OCI-LY7 (cell line): ENCODE measurements around the gene ARHGEF38. TPM values are rescaled to one million over a fixed set of nuclear protein-coding genes. Genes with fewer than 3 reads are reported as not detected.

Experiments
- BruUV-seq: library from RNA; stranded (reverse); fragments of 400-500 nt; replicated peaks from 2 replicates; lab custom pipeline; 2021; lab: Mats Ljungman, UMichigan
- CTCF ChIA-PET: fragments of 300-600 bp; sonication (Branson Sonifier 250); formaldehyde crosslinking; loops from one replicate; lab custom pipeline; 2022; ENCODE audit warnings: antibody characterized with exemption; ENCODE audit not compliant: unreplicated experiment; lab: Charles Lee
- POLR2A ChIA-PET: fragments of 300-600 bp; sonication (Branson Sonifier 250); formaldehyde crosslinking; loops from one replicate; lab custom pipeline; 2022; ENCODE audit warnings: antibody characterized with exemption; lab: Charles Lee
- DNase-seq: peaks from one replicate; pipeline ENCODE4 v3.0.0-alpha.2; 2015; ENCODE audit warnings: low spot score
- H2AFZ ChIP-seq: fragments of 200-600 bp; sonication (generic), shearing (Covaris generic); 2 replicates; pipeline ENCODE4 v1.6.1; 2014; ENCODE audit warnings: mild to moderate bottlenecking, antibody characterized with exemption, low read length, moderate library complexity
- H3K27ac ChIP-seq: fragments of 200-600 bp; sonication (generic); 2 replicates; pipeline ENCODE4 v1.5.1; 2014; ENCODE audit warnings: mixed run types, low read depth, mild to moderate bottlenecking, moderate library complexity, low read length, inconsistent platforms; ENCODE audit not compliant: poor library complexity, severe bottlenecking
- H3K36me3 ChIP-seq: fragments of 200-600 bp; sonication (generic); 2 replicates; pipeline ENCODE4 v1.6.1; 2014; ENCODE audit warnings: mild to moderate bottlenecking, antibody characterized with exemption, low read length, moderate library complexity, mixed read lengths; ENCODE audit not compliant: insufficient read depth
- H3K4me1 ChIP-seq: fragments of 200-600 bp; sonication (generic); 2 replicates; pipeline ENCODE4 v1.5.1; 2014; ENCODE audit warnings: mild to moderate bottlenecking, low read length; ENCODE audit not compliant: insufficient read depth, poor library complexity, severe bottlenecking
- H3K4me2 ChIP-seq: fragments of 200-600 bp; sonication (generic); 2 replicates; pipeline ENCODE4 v1.6.1; 2014; ENCODE audit warnings: mild to moderate bottlenecking, low read length
- H3K4me3 ChIP-seq: fragments of 200-600 bp; sonication (generic); 2 replicates; pipeline ENCODE4 v1.5.1; 2014; ENCODE audit warnings: mild to moderate bottlenecking, low read depth, low read length; ENCODE audit not compliant: poor library complexity, severe bottlenecking
- H3K79me2 ChIP-seq: fragments of 200-600 bp; sonication (generic); 2 replicates; pipeline ENCODE4 v1.6.1; 2016; ENCODE audit warnings: low read depth, mild to moderate bottlenecking, low read length, moderate library complexity, mixed read lengths; ENCODE audit not compliant: insufficient read depth
- H3K9me2 ChIP-seq: fragments of 200-600 bp; sonication (generic); 2 replicates; pipeline ENCODE4 v1.6.1; 2016; ENCODE audit warnings: mild to moderate bottlenecking, low read length, mixed read lengths; ENCODE audit not compliant: insufficient read depth
- H3K9me3 ChIP-seq: fragments of 200-600 bp; sonication (generic); 2 replicates; pipeline ENCODE4 v1.6.1; 2014; ENCODE audit warnings: mild to moderate bottlenecking, mixed run types, low read length, mixed read lengths
- H4K20me1 ChIP-seq: fragments of 200-600 bp; sonication (generic); 2 replicates; pipeline ENCODE4 v1.6.1; 2014; ENCODE audit warnings: mild to moderate bottlenecking, antibody characterized with exemption, low read length, moderate library complexity, mixed read lengths; ENCODE audit not compliant: insufficient read depth
- CTCF ChIP-seq: fragments of 200-600 bp; sonication (generic); conservative IDR thresholded peaks from 2 replicates; pipeline ENCODE4 v1.5.1; 2014; ENCODE audit warnings: mild to moderate bottlenecking, antibody characterized with exemption, low read length, moderate library complexity, mixed read lengths
- EZH2phosphoT487 ChIP-seq: fragments of 200-600 bp; sonication (generic); IDR thresholded peaks from 2 replicates; pipeline ENCODE4 v1.6.1; 2018; ENCODE audit warnings: low read depth, borderline replicate concordance, mild to moderate bottlenecking, mixed run types, antibody characterized with exemption, low read length, moderate library complexity, mixed read lengths
- intact Hi-C: fragments of 100-400 bp; cut with micrococcal nuclease; formaldehyde crosslinking; loops from one replicate; pipeline ENCODE4 v1.10.0; 2022; ENCODE audit not compliant: unreplicated experiment
- total RNA-seq, 2 experiments: library from RNA; depleted of rRNA in 1 of 2; stranded (reverse); fragments of >200 nt in 1 of 2; shearing (Covaris generic) in 1 of 2; gene quantifications; 2 replicates each; pipeline ENCODE4 v1.2.3, GENCODE V29; 2014 to 2022

Gene ARHGEF38
- total RNA-seq, 2 experiments from 2014 or later = not detected

DNA sequence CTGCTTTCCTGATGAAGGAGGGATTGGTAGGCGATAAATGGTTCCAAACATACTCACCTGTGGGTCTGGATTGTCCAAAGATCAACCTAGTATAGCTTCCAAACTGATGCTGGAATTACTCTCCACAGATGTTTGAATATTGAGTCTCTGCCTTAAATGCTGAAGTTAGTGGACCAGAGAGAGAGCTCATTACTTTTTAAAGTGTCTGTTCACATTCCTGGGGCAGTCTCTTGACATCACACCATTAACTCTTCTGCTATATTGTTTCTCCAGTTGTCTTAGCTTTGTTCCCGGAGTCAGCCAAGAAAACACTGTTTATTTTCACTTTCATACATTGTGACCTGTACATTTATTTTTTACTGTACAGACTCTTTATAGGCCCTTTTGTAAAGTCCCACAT, 35.4 kb downstream of the ARHGEF38 start:
- CTCF ChIA-PET = no interaction called here
- Histone ChIP-seq H2AFZ (no peak overlapping the region), H3K27ac (no peak overlapping the region)

GRCh38 chr4:105588252-105588651, 35.8 kb downstream of the ARHGEF38 start:
- no peaks in the 10 kb centered on the region for H3K4me1 ChIP-seq
- ChIA-PET CTCF (no interaction called here), POLR2A (interaction anchor here (0.7 kb wide), 1 partner anchor 211 kb away, joined by 3 read pairs; no protein-coding TSS in a partner anchor)
- H3K4me3 ChIP-seq = no peak overlapping the region
- no peaks in the 10 kb centered on the region for H4K20me1 ChIP-seq
- H3K9me2 ChIP-seq = no peaks in the 10 kb centered on the region
- H3K36me3 ChIP-seq = no peaks in the 10 kb centered on the region
- H2AFZ ChIP-seq = no peak overlapping the region
- TF ChIP-seq EZH2phosphoT487 (no peak), CTCF (no peak)
- H3K27ac ChIP-seq = no peak overlapping the region
- no peak overlapping the region for H3K4me2 ChIP-seq
- DNase-seq = no peak
- no peaks in the 10 kb centered on the region for H3K79me2 ChIP-seq
- no TSS peak for BruUV-seq
- intact Hi-C loops = no loop called here
- no peaks in the 10 kb centered on the region for H3K9me3 ChIP-seq

More for the DNA sequence above, 35.4 kb downstream of the ARHGEF38 start:
- no peaks in the 10 kb centered on the region for H3K36me3 ChIP-seq
- H3K79me2 ChIP-seq = no peaks in the 10 kb centered on the region
- intact Hi-C loops = no loop called here
- no peaks in the 10 kb centered on the region for H3K9me3 ChIP-seq
- BruUV-seq = no TSS peak
- POLR2A ChIA-PET = interaction anchor here (0.6 to 0.7 kb wide), 2 partner anchors 13 to 211 kb away, joined by 3 read pairs; no protein-coding TSS in a partner anchor
- no peak overlapping the region for H3K4me3 ChIP-seq
- DNase-seq = no peak
- no peak for TF ChIP-seq CTCF
- TF ChIP-seq EZH2phosphoT487 = no peak
- H4K20me1 ChIP-seq = no peaks in the 10 kb centered on the region
- H3K9me2 ChIP-seq = no peaks in the 10 kb centered on the region
- no peak overlapping the region for H3K4me2 ChIP-seq
- H3K4me1 ChIP-seq = no peaks in the 10 kb centered on the region

DNA sequence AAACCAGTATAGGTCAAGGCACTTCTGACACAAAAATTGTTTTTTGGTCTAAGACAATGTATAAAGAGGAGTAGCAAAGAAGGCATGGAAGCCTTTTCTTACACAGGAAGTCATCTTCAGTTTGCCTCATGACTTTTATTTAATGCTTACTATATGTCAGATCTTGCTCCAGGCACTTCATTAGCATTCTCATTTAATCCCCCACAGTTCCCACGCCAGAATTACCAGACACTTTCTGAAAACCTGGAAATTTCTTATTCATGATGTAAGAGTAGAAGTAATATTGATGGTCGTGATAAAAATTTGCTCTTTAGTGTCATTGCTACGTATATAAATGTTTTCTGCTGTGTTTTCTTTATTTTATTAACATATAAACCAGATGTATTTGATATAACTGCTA, 39.2 kb downstream of the ARHGEF38 start:
- TF ChIP-seq EZH2phosphoT487 (no peak), CTCF (no peak)
- no peak for DNase-seq
- Histone ChIP-seq H3K79me2 (no peaks in the 10 kb centered on the region), H3K27ac (no peak overlapping the region), H3K4me1 (no peaks in the 10 kb centered on the region), H3K9me2 (no peaks in the 10 kb centered on the region), H3K4me2 (no peak overlapping the region), H4K20me1 (no peaks in the 10 kb centered on the region), H3K9me3 (no peaks in the 10 kb centered on the region), H2AFZ (no peak overlapping the region), H3K4me3 (no peak overlapping the region), H3K36me3 (no peaks in the 10 kb centered on the region)
- no TSS peak for BruUV-seq
- POLR2A ChIA-PET = no interaction called here
- intact Hi-C loops = no loop called here
- CTCF ChIA-PET = no interaction called here
